SU-DHL-6 (cell line): ENCODE results near the gene ATG16L1.

ENCODE experiments used
- H2AFZ ChIP-seq: fragments of 200-600 bp; sonication (generic); 2 replicates; pipeline ENCODE4 v1.6.1; 2014; ENCODE audit warnings: low read depth, mild to moderate bottlenecking, moderate library complexity, mixed read lengths, antibody characterized with exemption, low read length; ENCODE audit not compliant: severe bottlenecking
- H3F3A ChIP-seq: fragments of 200-600 bp; shearing (Covaris generic); 2 replicates; pipeline ENCODE4 v1.6.0; 2016; ENCODE audit warnings: antibody characterized with exemption, mild to moderate bottlenecking; ENCODE audit not compliant: insufficient read depth
- H3K27ac ChIP-seq: fragments of 200-600 bp; sonication (generic); 2 replicates; pipeline ENCODE4 v1.5.1; 2016; ENCODE audit warnings: low read depth, mild to moderate bottlenecking, low read length, moderate library complexity, mixed read lengths
- H3K27me3 ChIP-seq: fragments of 200-600 bp; sonication (generic), shearing (Covaris generic); 2 replicates; pipeline ENCODE4 v1.6.0; 2014; ENCODE audit warnings: mild to moderate bottlenecking, low read length
- H3K36me3 ChIP-seq: fragments of 200-600 bp; sonication (generic); 2 replicates; pipeline ENCODE4 v1.6.1; 2014; ENCODE audit warnings: mild to moderate bottlenecking, low read length, mixed read lengths
- H3K4me2 ChIP-seq: fragments of 300-600, 200-600 bp; shearing (Covaris generic), sonication (generic); 2 replicates; pipeline ENCODE4 v1.6.0; 2014; ENCODE audit warnings: low read length, low read depth, mild to moderate bottlenecking; ENCODE audit not compliant: poor library complexity, severe bottlenecking
- H3K4me3 ChIP-seq: fragments of 200-600 bp; sonication (generic); 2 replicates; pipeline ENCODE4 v1.5.1; 2014; ENCODE audit warnings: antibody characterized with exemption, low read length, mild to moderate bottlenecking, mixed read lengths; ENCODE audit not compliant: insufficient read depth, poor library complexity, severe bottlenecking
- H3K79me2 ChIP-seq: fragments of 200-600 bp; sonication (generic); 2 replicates; pipeline ENCODE4 v1.6.1; 2014; ENCODE audit warnings: mild to moderate bottlenecking, low read length, moderate library complexity; ENCODE audit not compliant: insufficient read depth
- H3K9ac ChIP-seq: fragments of 200-600 bp; sonication (generic); 2 replicates; pipeline ENCODE4 v1.7.0; 2014; ENCODE audit warnings: mild to moderate bottlenecking, low read length
- H3K9me2 ChIP-seq: fragments of 200-600 bp; sonication (generic); replicated peaks from 2 replicates; pipeline ENCODE4 v1.6.1; 2014; ENCODE audit warnings: low read length; ENCODE audit not compliant: insufficient read depth
- H3K9me3 ChIP-seq: fragments of 200-600 bp; sonication (generic); 2 replicates; pipeline ENCODE4 v1.6.1; 2014; ENCODE audit warnings: low read length, mixed read lengths; ENCODE audit not compliant: insufficient read depth
- H4K20me1 ChIP-seq: fragments of 200-600 bp; sonication (generic); 2 replicates; pipeline ENCODE4 v1.6.1; 2014; ENCODE audit warnings: low read depth, mild to moderate bottlenecking, antibody characterized with exemption, low read length, moderate library complexity, mixed read lengths
- EZH2phosphoT487 ChIP-seq: fragments of 200-600 bp; sonication (generic), shearing (Covaris generic); conservative IDR thresholded peaks from 2 replicates; pipeline ENCODE4 v1.6.1; 2018; ENCODE audit warnings: mild to moderate bottlenecking, antibody characterized with exemption, low read length, moderate library complexity, mixed read lengths
- TF ChIP-seq, protein P1 (sequence below): fragments of 200-600 bp; sonication (generic); IDR thresholded peaks from one replicate; pipeline ENCODE4 v1.5.1; 2017; ENCODE audit warnings: antibody characterized with exemption, mild to moderate bottlenecking, low read length, moderate library complexity; ENCODE audit not compliant: insufficient read depth, poor library complexity, severe bottlenecking

The ATG16L1 gene

DNA sequence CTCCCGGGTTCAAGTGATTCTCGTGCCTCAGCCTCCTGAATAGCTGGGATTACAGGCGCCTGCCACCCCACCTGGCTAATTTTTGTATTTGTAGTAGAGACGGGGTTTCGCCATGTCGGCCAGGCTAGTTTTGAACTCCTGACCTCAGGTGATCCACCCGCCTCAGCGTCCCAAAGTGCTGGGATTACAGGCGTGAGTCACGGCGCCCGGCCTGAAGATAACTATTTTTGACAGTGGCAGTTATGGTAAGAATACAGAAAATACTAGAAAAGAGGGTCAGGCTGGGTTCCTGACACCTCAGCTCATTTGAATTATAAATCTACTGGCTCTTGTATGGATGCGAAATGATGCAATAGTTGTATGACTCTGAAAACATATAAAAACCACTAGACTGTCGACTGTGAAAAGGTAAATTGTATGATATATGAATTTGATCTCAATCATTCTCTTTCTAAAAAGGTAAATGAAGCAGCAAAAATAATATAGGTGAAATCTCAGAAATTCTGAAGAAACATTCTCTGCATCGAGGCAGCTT lies 91.8 kb downstream of the ATG16L1 start:
- TF ChIP-seq, protein P1, sequence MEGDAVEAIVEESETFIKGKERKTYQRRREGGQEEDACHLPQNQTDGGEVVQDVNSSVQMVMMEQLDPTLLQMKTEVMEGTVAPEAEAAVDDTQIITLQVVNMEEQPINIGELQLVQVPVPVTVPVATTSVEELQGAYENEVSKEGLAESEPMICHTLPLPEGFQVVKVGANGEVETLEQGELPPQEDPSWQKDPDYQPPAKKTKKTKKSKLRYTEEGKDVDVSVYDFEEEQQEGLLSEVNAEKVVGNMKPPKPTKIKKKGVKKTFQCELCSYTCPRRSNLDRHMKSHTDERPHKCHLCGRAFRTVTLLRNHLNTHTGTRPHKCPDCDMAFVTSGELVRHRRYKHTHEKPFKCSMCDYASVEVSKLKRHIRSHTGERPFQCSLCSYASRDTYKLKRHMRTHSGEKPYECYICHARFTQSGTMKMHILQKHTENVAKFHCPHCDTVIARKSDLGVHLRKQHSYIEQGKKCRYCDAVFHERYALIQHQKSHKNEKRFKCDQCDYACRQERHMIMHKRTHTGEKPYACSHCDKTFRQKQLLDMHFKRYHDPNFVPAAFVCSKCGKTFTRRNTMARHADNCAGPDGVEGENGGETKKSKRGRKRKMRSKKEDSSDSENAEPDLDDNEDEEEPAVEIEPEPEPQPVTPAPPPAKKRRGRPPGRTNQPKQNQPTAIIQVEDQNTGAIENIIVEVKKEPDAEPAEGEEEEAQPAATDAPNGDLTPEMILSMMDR = no peak
- no peak for TF ChIP-seq EZH2phosphoT487

More for the DNA sequence above, 91.8 kb downstream of the ATG16L1 start:
- Histone ChIP-seq H3K4me2 (no peak overlapping the region), H3K4me3 (no peak overlapping the region), H3K36me3 (no peaks in the 10 kb centered on the region), H2AFZ (no peak overlapping the region), H3K9ac (no peak overlapping the region), H4K20me1 (no peaks in the 10 kb centered on the region), H3K79me2 (no peaks in the 10 kb centered on the region), H3F3A (no peaks in the 10 kb centered on the region), H3K27me3 (no peaks in the 10 kb centered on the region), H3K9me2 (no peaks in the 10 kb centered on the region), H3K27ac (no peak overlapping the region), H3K9me3 (no peaks in the 10 kb centered on the region)
